VCaP (cell line): ENCODE data around the gene CFAP77.

Source experiments
- H3K27ac ChIP-seq: fragments of 450-650 bp; 2 replicates; pipeline ENCODE4 v1.5.1; 2017
- CTCF ChIP-seq: fragments of 450-650 bp; conservative IDR thresholded peaks from 2 replicates; pipeline ENCODE4 v1.5.1; 2017; ENCODE audit warnings: mild to moderate bottlenecking, moderate library complexity

CFAP77 gene

GRCh38 chr9:132572921-132573320 is 162.9 kb downstream of the CFAP77 start:
- TF ChIP-seq CTCF: no peak

DNA sequence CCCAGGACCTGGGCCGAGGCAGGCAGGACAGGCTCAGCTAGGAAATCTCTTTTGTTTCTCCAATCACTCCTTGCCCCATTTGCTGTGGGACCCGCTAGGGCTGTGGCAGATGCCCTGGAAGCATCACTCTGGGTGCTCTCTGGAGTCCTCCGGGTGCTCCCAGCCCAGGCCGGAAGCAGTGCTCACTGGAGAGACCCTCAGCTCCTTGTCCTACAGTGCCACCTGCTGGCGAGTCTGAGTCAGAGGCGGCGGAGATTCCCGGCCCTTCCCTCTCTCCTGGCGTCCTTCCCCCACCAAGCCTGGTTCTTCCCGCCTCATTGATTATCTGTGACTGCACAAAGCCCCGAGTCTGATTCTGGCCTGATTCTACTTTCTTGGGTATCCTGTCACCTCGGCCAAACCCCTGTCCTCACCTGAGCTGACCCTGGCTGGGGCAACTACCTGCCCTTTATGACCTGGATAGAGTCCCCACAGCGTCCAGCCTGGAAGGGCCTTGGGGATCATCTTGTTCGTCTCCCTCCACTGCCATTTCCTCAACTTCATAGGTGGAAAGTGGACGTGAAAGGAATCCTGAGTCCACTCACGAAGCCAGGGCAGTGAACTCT is 165.1 kb downstream of the CFAP77 start:
- H3K27ac ChIP-seq: no peak overlapping the region
- peak; percentile 99 for TF ChIP-seq CTCF

More at GRCh38 chr9:132572921-132573320, 162.9 kb downstream of the CFAP77 start:
- H3K27ac ChIP-seq: no peak overlapping the region

DNA sequence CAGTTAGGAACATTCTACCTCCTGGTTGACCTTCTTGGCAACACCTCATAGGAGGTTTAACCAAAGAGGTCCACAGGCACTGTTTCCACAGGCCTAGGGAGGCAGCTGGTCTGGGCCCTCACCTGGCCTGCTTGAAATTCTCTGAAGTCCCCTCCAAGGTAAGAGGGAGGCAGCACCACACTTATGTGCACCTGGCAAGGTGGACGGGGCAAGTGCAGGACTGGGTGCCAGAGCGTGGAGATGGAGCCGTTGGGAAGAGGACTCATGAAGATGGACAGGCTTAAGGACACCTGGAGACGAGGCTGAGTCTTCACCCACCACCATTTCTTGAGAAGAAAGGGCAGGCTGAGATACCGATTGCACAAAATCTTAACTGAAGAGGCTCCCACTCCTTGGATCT is 165.8 kb downstream of the CFAP77 start:
- no peak overlapping the region for H3K27ac ChIP-seq
- no peak for TF ChIP-seq CTCF

DNA sequence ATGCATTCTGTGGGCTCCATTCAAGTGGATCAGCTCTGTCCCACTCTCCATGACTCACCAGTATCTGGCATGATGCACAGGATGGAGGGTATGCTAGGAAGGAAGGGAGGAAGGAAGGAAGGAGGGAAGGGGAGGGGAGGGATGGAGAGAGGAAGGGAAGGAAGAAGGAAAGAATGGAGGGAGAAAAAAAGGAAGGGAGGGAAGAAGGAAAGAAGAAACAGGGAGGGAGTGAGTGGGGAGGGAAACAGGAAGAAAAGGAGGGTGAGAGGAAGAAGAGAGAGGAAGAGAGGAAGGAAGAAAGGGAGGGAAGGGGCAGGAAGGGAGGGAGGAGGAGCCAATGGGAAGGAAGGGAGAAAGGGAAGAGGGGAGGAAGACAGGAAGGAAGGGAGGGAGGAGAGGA is 167.1 kb downstream of the CFAP77 start:
- H3K27ac ChIP-seq: no peak overlapping the region
- no peak for TF ChIP-seq CTCF

DNA sequence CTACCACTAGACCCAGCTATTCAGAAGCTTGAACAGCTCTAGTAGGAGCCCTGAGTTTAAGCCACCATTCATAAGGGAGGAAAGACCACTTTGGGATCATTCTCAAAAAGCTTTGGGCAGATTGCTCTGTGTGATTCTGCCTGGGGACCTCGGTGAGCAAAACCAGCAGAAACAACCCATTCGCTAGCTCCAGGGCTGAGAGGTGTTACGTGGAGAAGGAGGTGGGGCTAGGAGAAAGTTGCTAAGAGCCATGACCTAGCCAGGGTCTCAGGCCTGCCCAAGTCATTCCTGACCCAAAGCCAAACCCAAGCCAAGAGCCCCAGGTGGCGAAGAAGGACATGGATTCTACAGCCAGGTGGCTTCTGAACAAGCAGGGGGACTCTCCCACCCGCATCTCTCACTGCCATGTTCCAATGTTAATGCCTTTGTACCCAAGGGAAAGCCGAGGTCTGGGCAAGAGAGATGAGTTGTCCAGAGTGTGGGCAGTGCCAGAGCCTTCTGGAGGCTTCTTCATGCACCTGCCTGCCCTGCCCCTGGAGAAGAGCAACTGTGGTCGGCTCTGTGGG is 168.4 kb downstream of the CFAP77 start:
- no peak overlapping the region for H3K27ac ChIP-seq
- TF ChIP-seq CTCF: no peak

DNA sequence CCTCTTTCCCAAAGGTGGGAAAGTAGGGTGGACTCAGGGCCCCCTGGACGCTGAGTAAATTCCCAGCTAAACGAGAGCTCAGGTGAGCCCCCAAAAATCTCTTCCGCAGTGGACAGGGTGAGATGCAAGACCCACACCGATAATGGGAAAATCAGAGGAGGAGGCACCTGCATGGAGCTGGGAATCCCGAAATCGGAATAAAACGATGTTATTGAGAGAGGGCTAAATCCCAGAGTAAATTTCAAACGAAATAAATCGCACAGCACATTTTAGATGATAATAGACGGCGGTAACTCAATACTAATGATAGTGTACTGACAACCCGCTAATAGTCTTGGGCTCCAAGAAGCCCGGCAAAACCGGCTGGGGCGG is 169.4 kb downstream of the CFAP77 start:
- H3K27ac ChIP-seq: no peak overlapping the region
- no peak for TF ChIP-seq CTCF

DNA sequence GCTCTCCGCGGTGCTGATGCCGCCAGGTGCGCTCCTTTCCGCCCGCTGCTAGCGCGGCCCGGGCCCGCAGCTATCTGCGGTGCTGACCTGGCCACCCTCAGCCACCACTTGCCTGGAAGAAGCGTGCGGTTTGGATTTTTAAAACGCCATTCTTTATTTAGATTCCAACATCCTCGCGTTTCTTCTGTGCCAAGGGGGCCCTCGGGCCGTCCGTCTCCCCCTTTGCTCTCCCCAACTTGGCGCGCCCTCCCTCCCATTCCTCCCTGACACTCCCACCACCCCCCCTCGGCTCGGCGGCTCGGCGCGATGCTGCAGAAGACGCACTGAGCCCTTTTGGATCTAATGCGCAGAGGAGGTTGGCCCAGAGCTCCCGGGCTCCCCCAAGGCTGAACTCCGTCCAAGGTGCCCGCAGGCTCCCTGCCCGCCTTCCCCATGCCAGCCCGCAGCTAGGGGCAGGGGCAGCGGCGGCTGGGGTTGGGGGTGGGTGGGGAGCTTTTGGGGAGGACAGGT is 172.3 kb downstream of the CFAP77 start, which contains the start of gene BARHL1:
TSS of gene BARHL1 (plus strand) at position 331 of the 510 bp plus-strand sequence. CDS start 192 bp downstream, outside the sequence.
- TF ChIP-seq CTCF: 0 out of 2 replicates have a peak, but pooled peaks have one; percentile 25
- H3K27ac ChIP-seq: peak within 1 kb of the TSS; percentile 27; the same call in 1 of the 2 replicates
